NCI-H2227 (cell line): ENCODE measurements around the gene CCKAR.
"Not testable (repeated sequence)": the region's sequence is repeated elsewhere in the genome, so short reads cannot be mapped to it uniquely, and the experiment has no call there.

Experiments
- DNase-seq: peaks from one replicate; lab custom pipeline; 2025; ENCODE audit not compliant: unreplicated experiment; lab: John Stamatoyannopoulos, UW

CCKAR gene, protein sequence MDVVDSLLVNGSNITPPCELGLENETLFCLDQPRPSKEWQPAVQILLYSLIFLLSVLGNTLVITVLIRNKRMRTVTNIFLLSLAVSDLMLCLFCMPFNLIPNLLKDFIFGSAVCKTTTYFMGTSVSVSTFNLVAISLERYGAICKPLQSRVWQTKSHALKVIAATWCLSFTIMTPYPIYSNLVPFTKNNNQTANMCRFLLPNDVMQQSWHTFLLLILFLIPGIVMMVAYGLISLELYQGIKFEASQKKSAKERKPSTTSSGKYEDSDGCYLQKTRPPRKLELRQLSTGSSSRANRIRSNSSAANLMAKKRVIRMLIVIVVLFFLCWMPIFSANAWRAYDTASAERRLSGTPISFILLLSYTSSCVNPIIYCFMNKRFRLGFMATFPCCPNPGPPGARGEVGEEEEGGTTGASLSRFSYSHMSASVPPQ

DNA sequence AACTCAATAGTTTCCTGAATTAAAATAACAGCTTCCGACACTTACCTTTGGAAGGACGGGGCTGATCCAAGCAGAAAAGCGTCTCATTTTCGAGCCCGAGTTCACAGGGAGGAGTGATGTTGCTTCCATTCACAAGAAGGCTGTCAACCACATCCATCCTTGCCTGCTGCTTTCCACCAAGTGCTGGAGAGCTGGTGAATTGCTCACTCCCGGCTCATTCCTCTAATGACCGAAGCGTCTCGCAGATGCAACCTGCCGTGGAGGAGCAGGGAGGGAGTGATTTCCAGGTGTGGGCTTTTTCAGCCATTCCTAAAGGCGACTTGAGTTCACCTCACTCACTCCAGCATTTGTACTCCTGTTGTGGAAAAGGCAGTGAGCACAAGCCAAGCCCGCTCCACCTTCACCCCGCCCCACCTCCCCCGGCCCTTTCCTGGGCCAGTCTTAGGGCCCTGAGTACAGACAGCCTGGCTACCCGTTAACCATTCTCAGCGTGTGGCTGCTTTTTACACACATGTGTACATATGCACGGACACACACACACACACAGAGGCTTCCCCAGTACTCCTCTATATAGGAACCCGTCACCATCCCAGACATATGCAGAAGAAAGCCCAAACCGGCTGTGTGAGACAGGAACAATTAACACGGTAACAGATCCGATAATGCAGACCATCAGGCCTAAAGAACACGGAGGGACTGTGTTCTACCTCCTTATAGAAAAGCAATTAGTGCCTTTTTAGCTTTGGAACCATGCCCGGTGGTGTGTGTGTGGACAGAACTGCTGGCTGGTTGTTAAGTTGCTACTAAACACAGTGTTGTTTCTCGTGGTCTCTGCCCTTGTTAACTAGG, at the start of gene CCKAR:
CCKAR (minus strand) TSS at position 374 of the 849 bp plus-strand sequence; CDS start at position 157, 217 bp downstream.
- peak; percentile 31 for DNase-seq

DNA sequence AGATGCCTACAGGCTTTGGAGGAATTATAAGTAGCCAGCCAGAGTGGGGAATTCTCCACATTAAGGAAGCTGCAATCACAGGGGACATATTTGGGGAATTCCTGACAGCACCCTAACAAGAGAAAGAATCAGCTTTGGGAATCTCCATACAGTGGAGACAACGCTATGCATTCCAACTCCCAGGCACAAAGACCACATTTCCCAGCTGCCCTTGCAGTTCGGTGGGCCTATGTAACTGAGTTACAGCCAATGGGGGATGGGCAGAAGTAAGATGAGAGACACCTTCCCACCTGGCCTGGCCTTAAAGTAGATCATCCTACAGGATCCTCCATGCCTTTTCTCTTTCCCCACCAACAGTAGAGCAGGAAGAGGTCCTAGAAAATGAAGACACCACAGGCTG, 43.4 kb upstream of the CCKAR start:
- DNase-seq, result no peak

DNA sequence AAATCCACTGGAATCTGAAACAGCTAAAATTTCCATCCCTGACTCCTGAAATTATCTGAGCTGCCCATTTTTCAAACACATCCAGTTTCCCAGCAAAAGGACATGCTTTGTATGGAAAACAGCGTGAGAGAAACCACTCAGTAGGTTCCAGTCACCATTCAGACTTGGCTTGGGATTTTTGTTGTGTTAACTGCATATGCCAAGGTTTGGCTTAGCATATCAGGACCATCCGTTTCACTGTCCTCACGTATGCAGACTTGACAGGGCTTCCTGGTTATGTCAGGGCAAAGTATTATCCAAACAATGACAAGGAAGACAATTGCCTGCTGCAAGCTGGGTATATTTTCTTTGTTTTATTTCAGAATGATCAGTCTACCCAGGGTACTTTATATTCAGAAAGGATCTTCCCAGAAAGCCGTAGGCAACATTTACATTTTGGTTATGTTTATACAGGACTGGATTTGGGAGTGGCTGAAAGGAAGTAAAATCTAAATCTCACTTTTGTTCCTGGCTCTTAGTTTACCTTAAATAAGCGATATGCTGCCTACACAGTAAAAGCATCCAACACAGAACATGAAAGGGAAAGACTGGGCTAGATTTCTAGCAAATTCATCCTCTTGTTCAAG, 41.3 kb upstream of the CCKAR start:
- no peak for DNase-seq

DNA sequence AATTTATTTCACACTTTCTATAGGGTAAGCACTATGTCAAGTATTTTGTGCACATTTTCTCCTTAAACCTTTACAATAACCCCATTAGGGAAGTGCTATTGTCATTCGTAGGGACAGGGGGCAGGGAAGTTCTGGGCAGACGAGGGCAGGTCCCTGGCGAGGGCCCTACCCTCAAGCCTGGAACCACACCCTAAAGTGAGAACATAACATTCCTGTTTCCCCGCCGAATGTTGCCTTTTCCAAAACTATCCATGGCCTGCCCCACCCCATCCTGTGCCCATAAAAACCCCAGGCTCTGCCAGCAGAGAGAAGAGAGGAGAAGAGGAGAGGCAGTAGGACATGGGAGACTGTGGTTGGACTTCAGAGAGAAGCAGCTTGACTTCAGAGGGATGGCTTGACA, 39.8 kb upstream of the CCKAR start:
- DNase-seq, result no peak

DNA sequence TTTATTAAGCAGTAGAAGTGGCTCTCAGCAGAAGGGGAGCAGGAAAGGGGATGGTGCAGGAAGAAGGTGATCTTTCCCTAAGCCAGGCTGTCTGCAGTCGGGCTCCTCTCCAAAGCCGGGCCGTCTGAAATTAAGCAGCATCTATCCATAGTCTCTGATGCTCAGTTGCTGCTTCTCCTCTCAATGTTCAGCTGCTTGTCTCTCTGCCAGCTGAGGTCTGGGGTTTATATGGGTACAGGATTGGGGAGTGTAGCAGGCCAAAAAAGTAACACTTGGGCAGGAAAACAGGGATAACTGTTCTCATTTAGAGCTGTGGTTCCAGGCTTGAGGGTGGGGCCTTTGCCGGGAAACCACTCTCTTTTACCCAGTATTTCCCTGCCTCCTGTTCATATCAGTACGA, 39.2 kb upstream of the CCKAR start:
- no peak for DNase-seq

DNA sequence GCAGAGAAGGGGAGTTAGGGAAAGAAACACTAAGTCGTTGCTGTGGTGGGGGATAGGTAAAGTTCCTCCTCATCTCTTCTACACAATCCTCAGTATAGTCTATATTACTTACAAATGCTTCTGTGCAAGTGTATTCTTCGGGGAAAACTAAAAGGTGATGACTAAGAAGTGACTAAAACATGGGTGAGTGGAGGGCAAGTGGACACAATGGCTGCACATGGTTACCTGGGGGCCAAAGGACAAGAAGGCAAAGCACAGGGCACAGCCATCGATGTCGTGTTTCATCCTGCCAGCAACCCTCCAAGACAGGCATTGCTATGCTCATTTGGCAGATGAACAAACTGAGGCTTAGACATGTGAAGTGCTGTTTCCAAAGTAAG, 35.5 kb upstream of the CCKAR start:
- no peak for DNase-seq

DNA sequence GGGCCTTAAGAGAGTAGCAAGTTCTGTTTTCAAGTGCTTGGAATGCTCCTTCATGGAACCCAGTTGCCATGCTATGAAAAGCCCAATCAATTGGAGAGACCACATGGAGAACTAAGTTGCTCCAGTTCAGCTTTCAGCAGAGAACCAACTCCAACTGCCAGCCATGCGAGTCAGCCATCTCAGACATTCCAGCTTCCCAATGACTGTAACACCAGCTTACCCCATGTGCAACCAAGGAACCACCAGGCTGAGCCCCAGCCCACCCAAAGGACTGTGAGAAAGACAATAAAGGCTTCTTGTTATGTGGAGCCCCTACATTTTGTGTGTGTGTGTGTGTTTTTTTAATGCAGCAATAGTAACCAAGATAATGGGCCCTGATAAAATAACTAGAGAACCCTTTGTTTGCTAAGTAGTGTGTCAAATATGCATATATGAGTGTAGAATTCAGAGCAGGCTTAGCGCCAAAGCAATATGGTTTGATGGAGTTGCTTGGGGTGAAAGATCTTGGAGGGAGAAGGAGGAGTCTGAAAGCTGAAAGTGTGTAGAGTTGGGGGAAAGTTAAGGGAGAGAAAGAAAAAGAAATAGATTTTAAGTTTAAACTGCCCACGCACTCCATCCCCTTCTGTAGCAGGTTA, 35.0 kb upstream of the CCKAR start:
- DNase-seq, result no peak

DNA sequence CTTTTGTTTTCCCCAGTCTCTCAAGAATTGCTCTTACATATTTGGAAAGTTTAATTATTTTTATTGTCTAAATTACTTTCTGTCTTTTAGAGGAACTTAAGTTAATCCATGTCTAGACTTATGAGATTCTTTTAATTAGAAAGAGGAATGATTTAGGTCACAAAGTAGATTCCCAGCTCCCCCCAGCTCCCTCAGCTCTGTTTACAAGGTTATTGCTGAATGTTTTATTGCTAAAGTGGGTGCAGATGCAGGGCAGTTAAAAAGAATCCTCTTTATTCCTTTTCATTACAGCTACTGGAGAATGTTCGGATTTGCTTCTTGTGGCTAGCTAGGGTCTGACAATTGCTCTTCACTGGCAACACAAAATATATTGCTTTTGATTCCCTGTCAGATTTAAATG, 33.7 kb upstream of the CCKAR start:
- DNase-seq, result no peak

DNA sequence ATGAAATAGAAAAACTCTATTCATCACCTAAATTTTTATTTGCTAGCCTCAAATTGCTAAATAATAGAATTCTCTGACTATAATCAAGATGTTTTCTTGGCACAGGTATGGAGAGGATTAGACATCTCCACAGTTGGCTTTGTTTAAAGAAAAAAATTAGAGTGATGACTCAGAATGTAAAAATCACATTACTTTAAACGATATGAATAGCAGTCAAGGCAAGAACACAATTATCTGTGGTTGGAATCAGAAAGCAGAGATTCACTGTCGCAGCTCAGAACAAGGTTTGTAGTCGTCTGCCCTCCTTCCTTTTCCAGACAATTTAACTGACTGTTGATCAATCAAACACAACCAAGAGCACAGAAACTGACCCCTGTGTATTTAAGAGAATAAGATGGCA, 32.2 kb upstream of the CCKAR start:
- no peak for DNase-seq

DNA sequence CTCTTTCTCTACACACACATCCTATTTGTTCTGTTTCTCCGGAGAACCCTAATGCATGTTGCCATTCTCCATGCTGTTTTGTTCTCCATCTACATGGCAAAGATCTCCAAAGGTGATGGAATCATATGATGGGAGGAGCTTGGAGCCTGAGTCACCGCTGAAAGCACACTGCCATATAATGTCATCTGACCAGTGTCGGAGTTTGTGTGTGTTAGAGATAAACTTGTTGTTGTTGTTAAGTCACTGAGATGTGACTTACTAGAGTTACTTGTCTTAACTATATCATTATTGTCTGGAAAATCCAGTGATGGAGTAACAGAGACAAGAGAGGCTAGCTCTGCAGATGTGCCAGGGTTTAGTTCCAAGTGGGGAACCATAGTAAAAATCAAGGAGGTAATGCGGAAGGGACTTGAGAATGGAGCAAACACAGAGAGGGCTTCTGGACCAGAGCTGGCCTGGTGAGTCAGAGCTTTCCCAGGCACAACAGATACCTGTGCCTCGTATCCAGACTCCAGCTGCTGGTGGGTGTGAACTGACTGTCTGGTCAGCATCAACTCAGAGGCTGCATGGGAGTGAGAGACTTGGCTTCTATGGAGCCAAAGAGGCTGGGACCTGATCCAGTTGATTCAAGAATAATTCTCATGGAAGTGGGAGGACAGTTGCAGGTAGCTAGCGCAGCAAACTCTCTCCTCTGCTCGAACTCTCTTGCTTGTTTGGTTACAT, 30.6 kb upstream of the CCKAR start:
- DNase-seq, result no peak

DNA sequence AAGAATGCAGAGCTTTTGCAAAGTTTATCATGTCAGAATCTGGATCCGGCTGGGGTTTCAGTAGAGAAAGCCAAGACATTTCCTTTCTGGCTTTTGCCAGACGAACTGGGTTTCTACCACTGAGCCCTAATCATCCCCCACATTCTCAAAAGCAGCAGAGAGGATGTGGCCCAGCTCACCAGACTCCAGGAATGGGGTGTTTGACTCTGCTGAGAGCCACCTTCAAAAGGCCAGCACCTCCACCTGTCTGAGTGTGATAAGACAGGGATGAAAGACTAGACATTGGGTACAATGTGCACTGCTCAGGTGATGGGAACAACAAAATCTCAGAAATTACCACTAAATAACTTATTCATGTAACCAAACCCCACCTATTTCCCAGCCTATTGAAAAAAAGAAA, 25.7 kb upstream of the CCKAR start:
- no peak for DNase-seq

DNA sequence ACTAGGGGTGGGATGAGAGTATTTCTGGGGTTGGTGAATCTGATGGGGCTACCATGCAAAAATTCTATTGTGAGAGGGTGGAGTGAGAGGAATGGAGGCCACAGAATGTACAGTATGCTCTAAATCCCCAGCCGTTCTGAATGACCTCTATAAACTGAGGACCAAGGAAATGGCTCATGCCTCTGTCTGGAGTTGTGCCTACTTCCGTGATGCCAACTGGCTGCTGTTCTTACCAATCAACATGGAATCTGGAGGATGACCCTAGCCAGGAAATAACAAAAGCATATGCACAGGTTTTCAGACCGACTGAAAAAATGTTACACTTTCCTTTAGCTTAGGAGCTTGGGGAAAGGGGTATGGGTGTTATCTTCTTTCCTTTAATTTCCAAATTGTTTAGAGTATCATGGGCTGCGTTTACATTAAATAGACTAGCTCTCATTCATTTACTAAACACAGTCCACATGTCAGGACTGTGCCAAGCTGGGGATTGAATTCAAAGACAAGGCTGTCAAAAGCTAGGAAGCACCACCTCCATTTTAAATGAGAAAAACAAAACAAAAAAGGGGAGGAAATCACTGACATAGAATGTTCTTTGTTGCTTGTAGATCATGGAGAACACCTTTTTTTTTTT, 20.2 kb upstream of the CCKAR start:
- no peak for DNase-seq

DNA sequence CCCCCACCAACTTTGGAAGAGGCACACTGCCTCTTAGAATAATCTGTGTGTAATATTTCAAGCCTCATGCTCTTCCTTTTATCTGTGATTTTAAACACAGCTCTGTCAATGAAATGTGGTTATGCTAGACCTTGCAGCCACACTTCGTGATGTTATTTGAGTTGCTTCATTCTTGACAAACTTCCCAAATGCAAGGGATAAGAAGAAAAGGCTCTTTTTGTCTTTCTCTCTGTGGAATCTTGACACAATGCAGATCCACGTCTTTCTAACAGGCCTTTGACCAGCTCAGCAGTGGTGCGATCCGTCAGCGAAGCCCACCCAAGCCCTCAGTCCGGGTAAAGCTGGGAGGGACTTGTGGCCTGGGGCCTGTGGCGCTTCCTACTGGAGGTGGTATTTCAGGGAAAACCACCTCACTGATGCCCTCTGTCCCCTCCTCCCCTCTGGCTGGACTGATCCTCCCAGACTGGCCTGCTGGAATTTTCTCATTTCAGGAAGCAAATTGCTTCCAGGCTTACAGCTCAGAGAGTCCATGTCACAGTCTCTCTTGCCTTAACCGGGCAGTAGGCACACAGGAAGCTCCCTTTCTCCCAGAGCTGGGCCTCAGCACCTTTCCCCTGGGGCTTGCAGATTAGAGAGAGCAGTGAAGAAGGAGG, 19.5 kb upstream of the CCKAR start:
- DNase-seq, result no peak

DNA sequence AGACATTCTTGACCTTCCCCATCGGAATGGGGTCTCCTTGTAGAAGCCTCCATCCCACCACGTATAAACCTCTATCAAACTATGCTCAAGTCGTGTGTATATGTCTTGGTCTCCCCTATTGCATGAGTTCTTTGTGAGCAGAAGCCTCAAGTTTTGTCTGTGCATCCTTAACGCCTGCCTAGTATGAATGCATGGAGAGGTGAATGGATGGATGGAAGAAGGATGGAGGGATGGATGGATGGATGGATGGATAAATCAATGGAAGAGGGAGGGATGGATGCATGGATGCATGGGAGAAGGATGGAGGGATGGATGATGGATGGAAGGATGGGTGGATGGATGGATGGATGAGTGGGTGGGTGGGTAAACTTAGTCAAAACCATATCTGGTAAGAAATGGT, 17.0 kb upstream of the CCKAR start:
- DNase-seq, result no peak

DNA sequence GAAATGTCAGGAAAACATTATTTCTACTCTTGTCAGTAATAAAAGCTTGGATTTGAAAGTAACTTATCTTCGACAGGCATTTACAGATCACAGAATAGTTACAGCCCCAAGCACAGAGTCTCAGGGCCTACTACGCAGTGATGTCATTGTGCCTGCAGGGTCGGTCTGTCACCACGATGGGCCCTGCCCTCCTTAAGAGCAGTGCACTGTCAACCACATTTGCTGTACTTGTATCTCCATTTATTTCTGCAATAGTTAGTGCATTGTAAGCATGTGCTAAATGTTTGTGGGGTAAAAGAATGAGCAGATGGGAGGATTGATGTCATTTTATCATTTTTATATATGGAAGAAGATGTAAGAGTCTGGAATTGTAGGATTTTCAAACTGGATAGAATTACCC, 13.6 kb upstream of the CCKAR start:
- no peak for DNase-seq

DNA sequence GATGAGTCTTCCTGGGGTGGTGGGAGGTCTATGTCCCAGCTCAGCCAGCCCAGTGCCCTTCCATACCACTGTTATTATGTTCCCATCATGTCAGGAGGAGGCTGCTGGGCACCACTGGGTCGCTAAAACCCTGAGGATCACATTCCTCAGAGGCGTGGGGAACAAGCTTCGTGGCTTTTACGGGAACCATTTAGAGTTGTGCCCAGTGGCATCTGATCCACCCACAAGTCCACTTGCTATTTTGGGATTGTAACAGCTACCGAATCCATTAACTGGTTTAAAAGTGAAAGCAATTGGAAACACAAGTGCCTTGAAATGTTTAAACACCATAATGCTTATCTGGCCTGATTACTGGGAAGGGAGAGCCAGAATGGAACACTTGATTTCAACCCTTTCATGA, 13.1 kb upstream of the CCKAR start:
- DNase-seq, result no peak

DNA sequence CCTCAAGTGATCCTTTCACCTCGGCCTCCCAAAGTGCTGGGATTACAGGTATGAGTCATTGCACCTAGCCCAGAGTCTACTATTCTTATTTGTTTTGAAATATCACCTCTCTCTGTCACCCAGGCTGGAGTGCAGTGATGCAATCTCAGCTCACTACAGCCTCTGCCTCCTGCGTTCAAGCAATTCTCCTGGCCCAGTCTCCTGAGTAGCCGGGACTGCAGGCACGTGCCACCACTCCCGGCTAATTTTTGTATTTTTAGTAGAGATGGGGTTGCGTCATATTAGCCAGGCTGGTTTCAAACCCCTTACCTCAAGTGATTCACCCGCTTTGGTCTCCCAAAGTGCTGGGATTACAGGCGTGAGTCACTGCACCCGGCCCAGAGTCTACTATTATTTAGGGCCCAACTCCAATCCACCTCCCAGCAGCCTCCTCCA, 10.3 kb upstream of the CCKAR start:
- not testable (repeated sequence) for DNase-seq

DNA sequence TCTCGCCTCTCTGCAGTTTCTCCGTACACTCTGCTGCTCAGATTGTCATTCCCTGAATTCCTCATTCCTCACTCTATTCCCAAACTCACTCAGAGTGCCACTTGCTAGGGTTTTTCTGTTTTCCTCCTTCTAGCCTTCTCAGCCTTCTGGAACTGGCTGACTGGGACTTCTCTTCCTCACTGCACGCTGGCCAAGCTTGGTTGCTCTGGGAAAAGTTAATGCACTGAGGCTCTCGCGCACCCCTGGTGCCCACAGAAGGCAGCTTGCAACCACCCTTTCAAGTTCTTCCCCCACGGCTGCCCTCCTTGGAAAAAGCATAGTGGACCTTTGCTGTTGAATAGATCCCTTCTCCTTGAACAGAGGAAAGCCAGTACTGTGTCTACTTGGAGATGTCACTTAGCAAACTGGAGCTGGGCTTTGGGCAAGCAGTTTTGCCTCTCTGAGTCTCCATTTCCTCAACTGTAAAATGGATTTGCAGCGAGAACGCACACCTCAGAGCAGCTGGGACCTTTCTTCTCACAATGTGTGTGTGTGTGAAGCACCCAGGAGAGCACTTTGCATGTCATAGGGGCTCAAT, 6.0 kb upstream of the CCKAR start:
- DNase-seq, result no peak

DNA sequence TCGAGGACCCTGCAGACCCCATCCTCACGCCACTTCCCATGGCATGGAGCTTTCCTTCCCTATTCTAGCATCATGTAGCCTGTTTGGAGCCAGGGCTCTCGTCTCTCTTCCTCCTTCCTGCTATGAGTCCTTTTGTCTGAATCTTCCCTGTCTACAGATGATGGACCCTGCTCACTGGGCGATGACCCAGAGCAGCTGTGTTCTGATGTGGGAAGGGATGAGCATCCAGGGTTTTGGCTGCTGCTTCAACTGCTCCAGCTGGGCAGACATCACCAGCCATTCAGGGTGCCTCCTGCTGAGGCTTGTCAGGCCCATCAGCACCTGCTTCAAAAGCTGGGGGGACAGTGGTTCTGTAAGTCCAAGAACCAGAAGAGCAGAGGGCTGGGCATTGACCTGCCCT, 3.2 kb upstream of the CCKAR start:
- no peak for DNase-seq
